Mucosa of gallbladder (tissue), 1 donor: Measurements from ENCODE around the gene CARD10. TPM values are rescaled to one million over a fixed set of nuclear protein-coding genes. Genes with fewer than 3 reads are reported as not detected.
"Not testable (repeated sequence)": the region's sequence is repeated elsewhere in the genome, so short reads cannot be mapped to it uniquely, and the experiment has no call there.

Source experiments
- DNase-seq: peaks from one replicate; pipeline ENCODE4 v3.0.0-alpha.2; 2020; ENCODE audit warnings: low spot score
- total RNA-seq: library from RNA; stranded (reverse); gene quantifications from one replicate; pipeline ENCODE4 v1.2.1, GENCODE V29; 2021
- donor health status: DM: no; HTN: no; CAD: no.

Gene CARD10
- total RNA-seq, 1 donor from 2014 or later: 62.8 TPM

DNA sequence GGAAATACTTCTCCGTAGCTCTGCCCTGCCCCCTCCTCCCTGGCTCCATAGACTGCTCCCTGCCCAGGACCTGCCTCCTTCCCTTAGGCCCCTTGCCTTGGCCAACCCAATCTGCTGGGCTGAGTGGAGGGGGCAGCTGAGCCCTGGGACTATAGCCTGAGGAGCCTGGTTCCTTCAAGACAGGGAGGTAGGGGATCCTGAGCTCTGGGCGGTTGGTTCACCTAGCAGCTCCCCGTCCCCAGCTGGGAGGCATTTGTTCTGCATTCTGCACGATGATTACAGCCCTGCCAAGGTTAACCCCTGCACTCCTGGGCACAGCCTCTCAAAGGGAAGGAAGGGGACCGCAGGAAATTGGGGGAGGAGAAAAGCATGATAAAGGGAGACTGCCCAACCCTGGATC, 37.5 kb upstream of the CARD10 start:
- no peak for DNase-seq

DNA sequence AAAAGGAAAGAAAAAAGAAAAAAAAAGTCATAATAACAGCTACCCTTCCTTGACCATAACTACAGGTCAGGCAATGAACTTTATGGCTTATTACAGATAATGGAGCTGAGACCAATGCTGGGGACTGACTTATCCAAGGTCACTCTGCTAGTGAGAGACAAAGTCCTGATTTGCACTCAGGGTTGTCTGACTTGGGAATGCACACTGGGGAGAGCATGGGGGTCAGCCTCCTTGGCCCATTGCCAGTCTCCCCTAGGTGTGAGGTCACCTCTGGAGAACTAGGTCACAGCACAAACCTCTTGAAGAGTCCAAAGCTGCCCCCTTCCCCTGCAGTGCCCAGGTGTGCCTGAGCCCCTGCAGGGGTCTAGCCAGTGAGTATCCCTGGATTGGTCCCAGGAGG, 35.8 kb upstream of the CARD10 start:
- DNase-seq: no peak

DNA sequence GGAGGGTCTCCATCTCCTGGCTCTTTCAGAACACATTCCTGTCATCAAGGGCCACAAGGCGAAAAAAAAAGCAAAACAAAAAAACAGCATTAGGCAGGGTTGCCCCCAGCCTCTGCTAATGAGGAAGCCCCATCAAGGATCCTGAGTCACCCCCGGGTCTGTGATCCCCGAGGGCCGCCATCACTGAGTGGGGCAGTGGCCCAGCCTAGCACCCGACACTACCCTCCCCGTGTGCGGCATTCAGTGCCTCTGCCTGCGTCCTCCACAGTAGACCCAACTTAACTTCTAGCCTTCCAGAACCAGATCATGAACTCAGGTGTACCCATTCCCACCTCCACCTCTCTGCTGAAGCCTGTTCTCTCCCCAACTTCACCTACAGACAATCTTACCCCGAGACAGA, 34.5 kb upstream of the CARD10 start:
- no peak for DNase-seq

DNA sequence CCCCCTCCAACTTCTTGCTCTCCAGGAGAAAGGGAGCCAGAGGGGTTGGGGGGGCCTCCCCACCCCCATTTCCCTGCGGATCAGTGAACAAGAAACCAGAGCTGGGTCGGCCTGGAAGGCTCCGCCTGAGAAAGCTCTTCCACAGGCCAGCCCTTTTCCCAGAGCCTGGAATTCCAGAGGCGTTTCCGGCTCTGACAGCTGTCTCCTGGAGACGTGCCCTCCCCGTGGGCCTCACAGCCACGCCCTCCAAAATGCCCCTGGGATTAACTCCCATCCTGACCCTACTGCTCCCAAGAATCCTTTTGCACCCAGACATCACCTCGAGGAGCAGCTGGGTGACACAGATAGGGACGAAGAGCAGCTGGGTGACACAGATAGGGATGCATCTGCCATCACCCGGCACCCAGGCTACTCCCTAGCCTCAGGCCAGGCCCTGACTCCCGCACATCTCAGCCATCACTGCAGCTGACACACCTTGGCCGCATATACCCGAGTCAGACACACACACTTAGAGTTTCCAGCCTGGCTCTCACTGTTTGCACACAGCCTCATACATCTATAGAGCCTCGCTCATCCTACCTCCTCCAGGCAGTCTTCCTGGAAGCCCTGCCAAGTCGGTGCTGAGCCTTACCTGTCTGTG, 33.4 kb upstream of the CARD10 start:
- no peak for DNase-seq

DNA sequence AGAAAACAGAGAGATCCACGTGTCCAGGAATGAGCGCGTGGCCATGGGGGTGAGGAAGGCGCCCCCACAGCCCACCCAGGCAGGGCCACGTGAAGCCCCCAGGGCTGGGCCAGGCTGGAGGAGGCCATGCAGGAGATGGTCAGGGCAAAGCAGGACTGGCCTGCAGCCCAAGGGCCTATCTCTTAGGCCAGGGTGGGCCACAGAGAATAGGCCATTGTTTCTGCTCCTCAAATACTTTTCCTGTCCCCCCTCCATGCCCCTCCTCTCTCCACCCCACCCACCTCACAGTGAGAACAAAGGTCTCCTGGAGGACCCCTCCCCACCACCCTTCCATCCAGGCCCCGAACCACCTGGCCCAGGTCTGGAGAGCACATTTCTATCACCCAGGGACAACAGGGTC, 32.8 kb upstream of the CARD10 start:
- no peak for DNase-seq

DNA sequence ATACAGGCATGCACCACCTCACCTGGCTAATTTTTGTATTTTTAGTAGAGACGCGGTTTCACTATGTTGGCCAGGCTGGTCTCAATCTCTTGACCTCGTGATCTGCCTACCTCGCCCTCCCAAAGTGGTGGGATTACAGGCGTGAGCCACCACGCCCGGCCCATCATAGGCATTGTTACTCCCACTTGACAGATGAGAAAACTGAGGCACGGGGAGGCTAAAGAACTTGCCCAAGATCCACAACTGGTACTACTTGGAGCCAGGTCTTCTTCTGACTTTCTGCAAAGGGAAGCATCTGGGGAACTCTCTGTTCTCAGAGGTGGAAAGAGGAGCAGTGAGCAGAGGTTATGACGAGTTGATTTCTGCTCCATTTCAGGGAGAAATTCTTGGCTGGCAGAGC, 31.7 kb upstream of the CARD10 start:
- DNase-seq: not testable (repeated sequence)

DNA sequence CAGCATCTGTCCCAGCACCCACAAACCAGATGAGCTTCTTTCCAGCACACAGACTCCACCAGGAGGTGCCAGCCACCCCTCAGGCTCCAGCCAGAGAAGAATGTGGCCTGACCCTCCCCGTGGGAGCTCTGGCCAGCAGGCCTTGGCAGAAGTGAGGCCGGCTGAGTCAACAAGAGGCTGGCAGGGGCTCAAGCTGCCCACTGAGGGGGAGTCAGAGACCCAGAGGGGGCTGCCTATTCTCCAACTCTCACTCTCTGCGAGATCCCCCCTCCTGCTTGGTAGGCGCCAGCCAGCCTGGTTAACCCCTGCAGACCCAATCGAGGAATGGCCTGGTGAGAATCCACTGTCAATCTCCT, 30.5 kb upstream of the CARD10 start:
- DNase-seq: peak; percentile 73

DNA sequence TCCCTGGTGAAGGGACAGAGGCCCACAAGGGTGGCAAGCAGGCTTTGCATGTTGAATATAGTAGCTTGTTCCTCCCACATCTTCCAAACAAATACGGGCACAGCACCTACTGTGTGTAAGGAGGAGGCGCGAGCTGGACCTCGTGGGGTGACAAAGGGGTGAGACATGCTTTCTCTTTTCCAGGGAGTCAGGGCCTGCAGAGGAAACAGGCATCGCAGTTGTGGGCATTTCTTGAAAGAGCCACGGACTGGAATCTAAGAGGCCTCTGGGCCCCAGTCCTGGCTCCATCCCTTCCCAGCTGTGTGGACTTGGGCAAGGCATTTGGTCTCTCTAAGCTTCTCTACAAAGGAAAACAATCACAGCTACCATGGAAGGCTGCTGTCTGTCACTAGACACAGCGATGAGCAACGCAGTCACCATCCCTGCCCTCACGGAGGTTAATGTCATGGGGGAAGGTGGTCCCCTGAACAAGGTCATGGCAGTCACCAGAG, 28.1 kb upstream of the CARD10 start:
- no peak for DNase-seq

DNA sequence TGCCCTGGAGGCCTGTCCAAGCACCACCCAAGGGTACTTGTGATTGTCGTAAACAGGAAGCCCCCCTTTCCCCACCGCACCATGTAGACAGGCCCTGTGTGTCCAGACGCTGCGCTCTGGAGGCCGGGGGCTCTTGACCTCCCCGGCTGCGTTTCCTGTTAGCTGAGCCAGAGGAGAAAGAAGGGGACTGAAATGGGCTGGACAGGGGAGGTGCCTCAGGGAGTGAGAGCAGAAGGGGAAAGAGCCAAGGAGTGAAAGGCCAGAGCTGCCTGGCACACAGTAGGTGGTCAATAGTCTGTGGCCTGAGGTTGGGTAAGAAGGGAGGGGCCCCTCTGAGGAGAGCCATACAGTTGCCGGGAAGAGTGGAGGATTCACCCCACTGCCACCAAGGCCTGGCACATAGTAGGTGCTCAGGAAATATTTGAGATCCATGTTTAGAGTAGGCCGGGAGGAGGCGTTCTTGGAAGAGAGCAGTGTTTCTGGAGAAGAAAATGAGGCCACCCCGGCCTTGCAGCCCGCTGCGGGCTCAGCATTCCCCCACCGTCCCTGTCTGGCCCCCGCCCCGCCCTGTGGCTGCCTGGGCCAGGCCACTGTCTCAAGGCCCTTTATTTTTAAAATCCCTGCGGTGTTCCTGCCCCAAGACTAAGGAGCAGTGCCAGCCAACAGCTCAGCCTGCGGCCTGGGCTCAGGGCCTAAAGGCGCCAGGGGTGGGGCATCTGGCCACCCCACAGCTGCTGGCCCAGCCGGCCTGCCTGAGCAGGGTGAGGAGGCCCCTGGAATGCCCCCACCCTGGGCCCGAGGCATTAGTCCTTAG, 27.4 kb upstream of the CARD10 start:
- DNase-seq: peak; percentile 45

DNA sequence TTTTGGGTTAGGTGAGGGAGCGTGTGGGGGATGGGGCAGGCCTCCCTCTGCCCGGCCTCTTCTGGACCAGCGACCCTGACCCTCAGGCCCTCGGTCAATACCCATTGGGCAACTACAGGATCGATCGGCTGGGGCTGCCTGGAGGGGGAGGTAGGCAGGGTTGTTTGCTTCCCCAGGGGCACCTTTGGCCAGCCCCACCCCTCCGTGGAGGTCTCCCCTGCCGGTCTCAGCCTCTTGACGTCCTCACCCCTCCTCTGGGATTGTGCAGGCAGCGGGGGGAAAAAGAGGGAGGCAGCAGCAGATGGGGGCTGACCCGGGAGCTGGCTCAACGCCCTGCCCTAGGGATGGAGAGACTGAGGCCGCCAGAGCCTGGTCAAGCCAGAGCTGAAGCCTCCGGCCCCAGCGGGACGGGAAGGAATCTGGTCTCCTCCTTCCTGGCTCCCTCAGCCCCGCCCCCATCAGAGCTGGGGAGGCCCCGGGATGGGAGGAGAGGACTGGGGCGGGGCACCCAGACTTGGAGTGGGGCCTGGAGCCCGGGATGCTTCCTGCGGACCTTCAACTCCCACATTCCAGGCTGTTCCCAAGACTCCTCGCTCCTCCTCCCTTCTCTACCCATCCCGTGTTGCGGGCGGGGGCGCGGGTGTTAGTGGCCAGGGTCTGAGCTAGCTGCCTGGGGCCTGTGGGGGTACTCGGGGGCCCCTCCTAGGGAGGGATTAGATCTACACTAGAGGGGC, 26.7 kb upstream of the CARD10 start:
- DNase-seq: peak; percentile 94

DNA sequence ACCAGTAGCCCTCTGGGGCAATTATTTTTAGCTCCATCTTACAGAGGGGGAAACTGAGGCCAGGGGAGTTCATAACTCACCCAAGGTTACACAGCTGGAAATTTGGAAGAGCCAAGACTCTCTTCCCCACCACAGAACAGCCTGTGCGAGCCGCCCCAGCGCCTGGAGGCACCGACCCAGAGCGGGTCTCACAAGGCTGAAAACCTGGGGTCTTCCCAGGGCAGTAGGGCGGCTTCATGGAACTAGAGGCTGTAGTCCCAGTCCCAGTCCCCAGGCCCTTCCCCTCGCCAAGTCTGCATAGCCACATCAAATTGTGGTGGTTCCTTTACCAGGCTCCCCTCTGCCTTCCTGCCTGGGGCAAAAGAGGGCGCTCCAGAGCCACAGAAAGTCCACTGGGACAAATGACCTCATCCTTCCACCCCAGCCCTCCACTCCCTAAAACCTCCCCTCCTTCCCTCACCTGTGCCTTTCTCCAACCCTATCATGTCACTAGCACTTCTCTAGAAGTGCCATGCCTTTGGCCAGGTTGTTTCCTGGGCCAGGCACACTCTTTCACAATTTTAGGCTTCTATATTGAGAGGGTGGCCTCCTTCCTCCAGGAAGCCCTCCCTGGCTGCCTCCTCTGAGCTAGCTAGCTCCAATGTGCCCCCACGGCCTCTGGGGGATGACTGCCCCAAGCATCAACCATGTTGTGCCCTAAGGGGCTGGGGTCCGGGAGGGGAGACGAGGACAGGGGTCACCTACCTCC, 25.9 kb upstream of the CARD10 start:
- peak; percentile 82 for DNase-seq

DNA sequence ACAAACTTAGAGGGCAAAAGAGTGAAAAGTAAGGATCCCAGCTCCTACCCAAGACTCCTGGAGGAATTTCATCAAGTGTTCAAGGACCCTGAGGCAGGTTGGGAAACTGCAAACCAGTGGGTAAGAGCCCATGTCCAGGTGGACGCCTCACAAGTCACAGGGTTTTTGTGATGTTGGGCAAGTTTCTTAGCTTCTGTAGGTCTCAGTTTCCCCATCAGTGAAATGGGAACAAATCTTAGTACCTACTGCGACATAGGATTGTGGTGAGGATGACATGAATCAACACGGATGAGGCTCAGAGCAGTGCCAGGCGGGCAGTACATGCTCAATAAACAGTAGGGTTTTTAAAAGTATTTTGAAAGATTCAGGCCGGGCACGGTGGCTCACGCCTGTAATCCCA, 23.7 kb upstream of the CARD10 start:
- no peak for DNase-seq

DNA sequence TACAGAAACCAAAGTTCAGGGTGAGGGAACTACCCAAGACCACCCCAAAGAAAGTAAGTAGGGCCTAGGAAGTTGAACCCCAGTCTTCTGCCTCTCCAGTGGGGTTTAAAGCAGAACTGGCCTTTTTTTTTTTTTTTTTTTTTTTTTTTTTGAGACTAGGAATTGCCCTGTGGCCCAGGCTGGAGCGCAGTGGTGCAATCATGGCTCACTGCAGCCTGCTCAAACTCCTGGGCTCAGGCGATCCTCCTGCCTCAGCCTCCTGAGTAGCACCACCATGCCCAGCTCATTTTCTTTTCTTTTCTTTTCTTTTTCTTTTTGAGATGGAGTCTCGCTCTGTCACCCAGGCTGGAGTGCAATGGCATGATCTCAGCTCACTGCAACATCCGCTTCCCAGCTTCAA, 23.2 kb upstream of the CARD10 start:
- not testable (repeated sequence) for DNase-seq

DNA sequence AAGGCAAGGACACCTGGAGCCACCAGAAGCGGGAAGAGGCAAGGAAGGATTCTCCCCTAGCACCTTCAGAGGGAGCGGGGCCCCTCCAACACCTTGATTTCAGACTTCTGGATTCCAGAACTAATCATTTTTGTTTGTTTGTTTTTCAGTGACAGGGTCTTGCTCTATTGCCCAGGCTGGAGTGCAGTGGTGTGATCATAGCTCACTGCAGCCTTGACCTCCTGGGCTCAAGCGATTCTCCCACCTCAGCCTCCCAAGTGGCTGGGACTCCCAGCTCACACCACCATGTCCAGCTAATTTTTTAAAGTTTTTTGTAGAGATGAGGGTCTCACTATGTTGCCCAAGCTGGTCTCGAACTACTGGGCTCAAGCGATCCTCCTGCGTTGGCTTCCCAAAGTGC, 20.6 kb upstream of the CARD10 start:
- DNase-seq: not testable (repeated sequence)

DNA sequence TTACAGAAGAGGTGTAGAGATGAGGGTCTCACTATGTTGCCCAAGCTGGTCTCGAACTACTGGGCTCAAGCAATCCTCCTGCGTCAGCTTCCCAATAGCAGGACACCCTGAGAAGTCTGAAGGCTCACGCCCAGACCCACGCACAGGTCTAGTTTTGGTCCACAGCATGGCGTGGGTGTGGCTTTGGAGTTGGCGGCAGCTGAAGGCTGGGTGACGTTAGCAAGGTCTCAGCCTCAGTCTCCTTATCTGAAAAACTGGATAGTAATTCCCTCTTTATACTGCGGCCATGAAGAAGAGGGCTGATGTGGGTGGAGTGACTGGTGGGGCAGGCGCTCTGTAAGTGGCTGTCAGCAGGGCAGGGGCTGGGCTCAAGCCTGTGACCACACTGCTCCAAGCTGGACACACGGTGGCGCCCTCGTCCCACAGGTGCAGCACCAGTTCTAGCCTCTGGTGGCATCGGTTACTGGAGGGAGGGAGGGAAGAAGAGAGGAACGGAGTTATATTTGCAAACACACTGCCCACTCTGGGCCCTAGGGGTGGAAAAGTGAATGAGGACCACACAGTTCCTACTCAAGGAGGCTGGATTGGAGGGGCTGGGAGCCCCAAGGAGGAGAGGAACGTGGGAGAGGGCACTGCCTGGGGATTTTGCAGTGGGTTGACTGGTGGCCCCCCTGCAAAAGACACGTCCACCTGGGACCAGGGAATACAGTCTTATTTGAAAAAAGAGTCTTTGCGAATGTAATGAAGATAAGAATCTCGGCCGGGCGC, 19.6 kb upstream of the CARD10 start:
- peak; percentile 95 for DNase-seq

DNA sequence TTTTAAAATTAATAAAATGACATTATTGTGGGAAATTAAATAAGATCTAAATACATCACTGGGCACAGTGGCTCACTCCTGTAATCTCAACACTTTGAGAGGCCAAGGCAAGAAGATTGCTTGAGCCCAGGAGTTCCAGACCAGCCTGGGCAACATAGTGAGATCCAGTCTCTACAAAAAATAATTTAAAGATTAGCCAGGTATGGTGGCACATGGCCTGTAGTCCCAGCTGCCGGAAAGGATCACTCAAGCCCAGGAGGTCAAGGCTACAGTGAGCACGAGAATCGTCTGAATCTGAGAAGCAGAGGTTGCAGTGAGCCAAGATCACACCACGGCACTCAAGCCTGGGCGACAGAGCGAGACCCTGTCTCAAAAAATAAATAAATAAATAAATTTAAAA, 15.9 kb upstream of the CARD10 start:
- no peak for DNase-seq

DNA sequence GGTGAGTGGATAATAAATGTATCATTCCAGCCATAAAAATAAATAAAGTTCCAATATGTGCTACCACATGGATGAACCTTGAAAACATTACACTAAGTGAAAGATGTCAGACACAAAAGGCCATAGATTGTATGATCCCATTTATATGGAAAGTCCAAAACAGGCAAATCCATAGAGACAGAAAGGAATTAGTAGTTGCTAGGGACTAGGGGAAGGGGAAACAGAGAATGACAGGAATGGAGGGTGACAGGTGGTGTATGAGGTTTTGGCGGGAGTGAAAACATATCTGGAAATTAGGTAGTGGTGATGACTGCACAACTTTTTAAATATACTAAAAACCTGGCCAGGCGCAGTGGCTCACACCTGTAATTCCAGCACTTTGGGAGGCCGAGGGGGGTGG, 15.2 kb upstream of the CARD10 start:
- DNase-seq: no peak

DNA sequence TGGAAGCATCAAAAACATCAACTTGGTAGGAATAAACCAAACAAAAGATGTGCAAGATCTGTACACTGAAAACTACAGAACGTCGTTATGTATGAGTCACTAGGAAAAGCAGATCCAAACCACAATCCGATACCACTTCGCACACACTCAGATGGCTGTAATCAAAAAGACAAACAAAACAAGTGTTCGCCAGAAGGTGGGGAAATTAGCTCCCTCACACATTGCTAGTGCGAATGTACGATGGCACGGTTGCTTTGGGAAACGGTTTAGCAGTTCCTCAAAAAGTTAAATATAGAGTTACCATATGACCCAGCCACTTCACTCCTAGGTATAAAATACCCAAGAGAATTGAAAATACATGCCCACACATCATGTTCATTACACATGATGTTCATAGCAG, 14.8 kb upstream of the CARD10 start:
- DNase-seq: no peak

DNA sequence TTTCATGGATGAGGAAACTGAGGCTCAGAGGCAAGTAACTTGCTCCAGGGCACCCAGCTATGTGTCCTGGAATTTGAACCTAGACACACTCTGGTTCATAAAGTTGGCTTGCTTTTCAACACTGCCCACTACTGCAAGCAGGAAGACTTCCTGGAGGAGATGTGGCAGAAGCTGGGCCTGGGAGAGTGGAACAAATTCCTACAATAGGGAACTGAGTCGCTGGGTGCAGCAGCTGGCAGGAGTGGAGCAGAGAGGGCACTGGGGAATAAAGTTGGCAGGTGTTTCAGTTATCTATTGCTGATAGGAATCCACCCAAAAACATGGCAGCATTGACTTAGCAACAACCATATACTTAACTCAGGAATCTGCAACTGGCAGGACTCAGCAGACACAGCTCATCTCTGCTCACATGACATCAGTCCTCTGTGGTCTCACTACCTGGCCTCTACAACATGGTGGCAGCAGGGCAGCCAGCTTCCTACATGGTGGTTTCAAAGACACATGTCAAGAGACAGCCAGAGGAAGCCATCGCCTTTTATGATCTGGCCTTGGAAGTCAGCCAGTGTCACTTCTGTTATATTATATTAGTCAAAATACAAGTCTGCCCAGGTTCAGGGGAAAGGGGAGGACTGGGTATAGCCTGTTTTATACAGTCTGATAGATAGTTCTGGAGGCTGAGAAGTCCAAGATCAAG, 10.6 kb upstream of the CARD10 start:
- DNase-seq: no peak

DNA sequence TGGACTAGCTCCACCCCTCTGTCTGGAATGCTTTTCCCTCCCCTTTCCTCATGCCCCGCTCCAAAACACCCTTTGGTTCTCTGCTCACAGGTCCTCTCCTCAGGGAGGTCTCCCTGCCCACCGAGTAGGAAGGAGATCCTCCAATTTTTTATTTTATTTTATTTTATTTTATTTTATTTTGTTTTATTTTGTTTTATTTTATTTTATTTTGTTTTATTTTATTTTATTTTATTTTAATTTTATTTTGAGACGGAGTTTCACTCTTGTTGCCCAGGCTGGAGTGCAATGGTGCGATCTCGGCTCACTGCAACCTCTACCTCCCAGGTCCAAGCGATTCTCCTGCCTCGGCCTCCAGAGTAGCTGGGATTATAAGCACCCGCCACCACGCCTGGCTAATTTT, 8.7 kb upstream of the CARD10 start:
- not testable (repeated sequence) for DNase-seq
